ENCODE results near the gene PPP1R12A.
"Not testable (repeated sequence)": the region's sequence is repeated elsewhere in the genome, so short reads cannot be mapped to it uniquely, and the experiment has no call there.

The PPP1R12A gene

DNA sequence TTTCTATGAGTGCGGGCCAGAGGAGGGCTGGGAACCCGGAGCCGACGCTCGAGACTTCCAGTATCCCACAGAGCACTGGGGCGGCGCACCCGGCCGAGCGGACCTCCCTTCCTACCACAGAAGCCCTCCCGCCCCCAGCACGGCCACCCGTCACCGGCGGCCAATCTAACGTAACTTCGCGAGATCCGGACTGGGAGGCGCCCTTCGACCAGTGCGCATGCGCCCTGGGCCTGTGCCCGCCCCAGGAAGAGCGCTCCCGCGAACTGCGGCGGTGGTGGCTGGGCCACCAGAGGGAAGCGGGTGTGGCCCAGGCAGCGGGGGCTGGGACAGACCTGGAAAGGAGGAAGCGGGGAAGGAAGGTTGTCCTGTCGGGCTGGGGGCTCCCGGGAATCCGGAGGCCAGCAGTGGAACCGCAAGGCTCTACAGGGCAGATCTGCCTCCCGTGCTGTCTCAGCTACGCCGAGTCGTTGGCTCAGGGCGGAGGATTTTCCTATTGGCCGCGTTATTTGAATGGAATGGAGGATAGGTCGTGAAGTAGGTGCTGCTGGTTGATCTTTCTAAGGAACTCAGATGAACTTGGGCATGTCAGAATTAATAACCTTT lies at the start of gene PPP1R12A:
Gene PPP1R12A (minus strand): TSS at position 77 of the 603 bp plus-strand sequence. CDS start 166 bp downstream, outside the sequence.
- no peaks in the 10 kb centered on the region for H3K9me3 ChIP-seq
- H3K36me3 ChIP-seq, result no peaks in the 10 kb centered on the region
- H3K27me3 ChIP-seq, result no peaks in the 10 kb centered on the region
- TF ChIP-seq, protein P1, sequence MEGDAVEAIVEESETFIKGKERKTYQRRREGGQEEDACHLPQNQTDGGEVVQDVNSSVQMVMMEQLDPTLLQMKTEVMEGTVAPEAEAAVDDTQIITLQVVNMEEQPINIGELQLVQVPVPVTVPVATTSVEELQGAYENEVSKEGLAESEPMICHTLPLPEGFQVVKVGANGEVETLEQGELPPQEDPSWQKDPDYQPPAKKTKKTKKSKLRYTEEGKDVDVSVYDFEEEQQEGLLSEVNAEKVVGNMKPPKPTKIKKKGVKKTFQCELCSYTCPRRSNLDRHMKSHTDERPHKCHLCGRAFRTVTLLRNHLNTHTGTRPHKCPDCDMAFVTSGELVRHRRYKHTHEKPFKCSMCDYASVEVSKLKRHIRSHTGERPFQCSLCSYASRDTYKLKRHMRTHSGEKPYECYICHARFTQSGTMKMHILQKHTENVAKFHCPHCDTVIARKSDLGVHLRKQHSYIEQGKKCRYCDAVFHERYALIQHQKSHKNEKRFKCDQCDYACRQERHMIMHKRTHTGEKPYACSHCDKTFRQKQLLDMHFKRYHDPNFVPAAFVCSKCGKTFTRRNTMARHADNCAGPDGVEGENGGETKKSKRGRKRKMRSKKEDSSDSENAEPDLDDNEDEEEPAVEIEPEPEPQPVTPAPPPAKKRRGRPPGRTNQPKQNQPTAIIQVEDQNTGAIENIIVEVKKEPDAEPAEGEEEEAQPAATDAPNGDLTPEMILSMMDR (IDR thresholded peaks at IDR 0.05), result peak; percentile 58
- peaks cover 68 to 71% of the 10 kb centered on the region in 2 experiments for H3K4me1 ChIP-seq (ENCODE audit: control insufficient read depth in 1 of 2, insufficient read depth in 1 of 2, low read depth in 1 of 2, low read length in 1 of 2)
- peak within 1 kb of the TSS; percentile 99 for H3K27ac ChIP-seq
- H3K4me3 ChIP-seq (ENCODE audit: low read depth in 1 of 2, low read length in 1 of 2), result peak within 1 kb of the TSS; percentile 84 to 96

GRCh38 chr12:79983986-79984620 lies 49.2 kb upstream of the PPP1R12A start:
- Histone ChIP-seq H3K4me1 (ENCODE audit: control insufficient read depth in 1 of 2, insufficient read depth in 1 of 2, low read depth in 1 of 2, low read length in 1 of 2) (no peaks in the 10 kb centered on the region), H3K36me3 (no peaks in the 10 kb centered on the region), H3K27ac (no peak overlapping the region), H3K27me3 (peaks cover 6% of the 10 kb centered on the region), H3K4me3 (ENCODE audit: low read depth in 1 of 2, low read length in 1 of 2) (no peak overlapping the region), H3K9me3 (no peaks in the 10 kb centered on the region)
- TF ChIP-seq, protein P1 (IDR thresholded peaks at IDR 0.05), result no peak

DNA sequence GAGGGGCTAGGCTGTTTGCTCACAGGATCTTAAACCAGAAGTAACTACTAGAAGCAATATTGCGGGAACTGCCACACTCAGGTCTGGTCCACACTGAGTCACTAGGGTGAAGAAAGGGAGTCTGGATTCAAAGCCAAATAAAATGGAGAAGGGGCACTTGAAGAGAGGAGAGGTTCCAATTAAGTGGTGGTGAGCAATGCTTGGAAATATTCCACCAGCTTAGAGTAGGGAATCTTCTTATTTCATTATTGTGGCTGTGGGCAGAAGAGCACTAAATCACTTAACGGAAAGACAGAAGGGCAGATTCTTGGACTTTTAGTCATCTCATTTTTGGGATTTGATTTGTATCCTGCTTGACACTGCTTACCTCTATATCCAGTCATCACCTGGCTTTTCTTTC lies 48.6 kb upstream of the PPP1R12A start:
- H3K4me1 ChIP-seq (ENCODE audit: control insufficient read depth in 1 of 2, insufficient read depth in 1 of 2, low read depth in 1 of 2, low read length in 1 of 2), result no peaks in the 10 kb centered on the region
- no peaks in the 10 kb centered on the region for H3K9me3 ChIP-seq
- no peak overlapping the region for H3K27ac ChIP-seq
- H3K4me3 ChIP-seq (ENCODE audit: low read depth in 1 of 2, low read length in 1 of 2), result no peak overlapping the region
- no peaks in the 10 kb centered on the region for H3K36me3 ChIP-seq
- H3K27me3 ChIP-seq, result peaks cover 6% of the 10 kb centered on the region
- TF ChIP-seq, protein P1 (IDR thresholded peaks at IDR 0.05), result no peak

DNA sequence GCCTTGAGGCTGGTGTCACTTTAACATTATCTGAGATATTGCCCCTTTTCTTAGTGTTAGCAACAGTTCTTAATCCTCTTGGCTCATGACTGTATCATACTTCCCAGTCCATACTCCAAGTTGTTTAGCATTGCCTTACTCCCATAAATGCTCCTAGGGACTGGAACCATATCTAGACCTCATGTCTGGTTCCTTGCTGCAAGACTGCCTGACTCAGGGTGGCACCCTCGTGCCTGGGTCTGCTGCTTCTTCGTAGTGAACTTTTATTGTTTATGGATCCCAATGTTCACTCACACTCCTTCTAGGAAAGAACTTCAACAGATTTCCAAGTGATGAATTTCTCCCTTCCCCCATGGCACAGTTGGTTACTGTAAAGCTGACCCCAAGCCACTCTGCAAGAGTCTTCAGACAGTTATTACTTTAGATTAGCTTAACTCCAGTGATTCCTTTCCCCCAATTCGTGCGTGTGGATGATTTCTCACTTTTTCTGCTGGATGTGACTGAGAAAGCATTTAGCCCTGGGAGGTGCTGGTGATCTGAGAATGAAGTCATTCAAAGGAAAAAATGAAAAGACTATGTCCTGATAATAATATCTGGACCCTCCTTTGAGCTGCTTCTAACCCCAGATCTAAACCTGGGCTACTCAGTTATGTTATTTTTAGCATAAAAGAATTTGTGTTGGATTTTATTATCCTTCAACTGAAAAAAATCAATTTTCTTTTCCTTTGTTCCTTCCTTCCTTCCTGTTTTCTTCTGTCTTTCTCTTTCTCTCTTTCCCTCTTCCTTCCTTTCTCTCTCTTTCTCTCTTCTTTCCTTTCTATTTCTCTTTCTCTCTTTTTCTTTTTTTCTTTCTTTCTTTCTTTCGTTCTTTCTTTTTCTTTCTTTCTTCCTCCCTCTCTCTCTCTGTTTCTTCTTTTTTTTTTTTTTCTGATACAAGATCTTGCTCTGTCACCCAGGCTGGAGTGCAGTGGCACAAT lies 47.5 kb upstream of the PPP1R12A start:
- Histone ChIP-seq H3K27ac (no peak overlapping the region), H3K36me3 (no peaks in the 10 kb centered on the region), H3K4me3 (ENCODE audit: low read depth in 1 of 2, low read length in 1 of 2) (no peak overlapping the region), H3K9me3 (no peaks in the 10 kb centered on the region), H3K27me3 (peaks cover 6% of the 10 kb centered on the region), H3K4me1 (ENCODE audit: control insufficient read depth in 1 of 2, insufficient read depth in 1 of 2, low read depth in 1 of 2, low read length in 1 of 2) (no peaks in the 10 kb centered on the region)
- TF ChIP-seq, protein P1 (IDR thresholded peaks at IDR 0.05), result no peak

DNA sequence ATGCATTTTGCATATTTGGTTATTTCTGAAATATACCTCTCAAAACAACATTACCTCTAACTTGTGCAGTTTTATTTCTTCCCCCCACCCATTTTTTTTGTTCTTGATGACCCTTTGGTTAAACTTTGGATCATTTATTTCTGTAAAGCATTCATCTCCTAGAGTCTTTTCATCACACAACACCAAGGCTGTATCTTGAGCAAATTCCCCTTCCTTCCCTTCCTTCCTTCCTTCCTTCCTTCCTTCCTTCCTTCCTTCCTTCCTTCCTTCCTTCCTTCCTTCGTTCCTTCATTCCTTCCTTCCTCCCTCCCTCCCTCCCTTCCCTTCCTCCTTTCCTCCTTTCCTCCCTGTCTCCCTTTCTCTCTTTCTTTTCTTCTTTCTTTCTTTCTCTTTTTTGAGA lies 43.8 kb upstream of the PPP1R12A start:
- Histone ChIP-seq H3K4me1 (ENCODE audit: control insufficient read depth in 1 of 2, insufficient read depth in 1 of 2, low read depth in 1 of 2, low read length in 1 of 2) (no peaks in the 10 kb centered on the region), H3K36me3 (no peaks in the 10 kb centered on the region), H3K27ac (no peak overlapping the region), H3K4me3 (ENCODE audit: low read depth in 1 of 2, low read length in 1 of 2) (no peak overlapping the region), H3K9me3 (no peaks in the 10 kb centered on the region), H3K27me3 (peaks cover 19% of the 10 kb centered on the region)
- TF ChIP-seq, protein P1 (IDR thresholded peaks at IDR 0.05), result no peak

DNA sequence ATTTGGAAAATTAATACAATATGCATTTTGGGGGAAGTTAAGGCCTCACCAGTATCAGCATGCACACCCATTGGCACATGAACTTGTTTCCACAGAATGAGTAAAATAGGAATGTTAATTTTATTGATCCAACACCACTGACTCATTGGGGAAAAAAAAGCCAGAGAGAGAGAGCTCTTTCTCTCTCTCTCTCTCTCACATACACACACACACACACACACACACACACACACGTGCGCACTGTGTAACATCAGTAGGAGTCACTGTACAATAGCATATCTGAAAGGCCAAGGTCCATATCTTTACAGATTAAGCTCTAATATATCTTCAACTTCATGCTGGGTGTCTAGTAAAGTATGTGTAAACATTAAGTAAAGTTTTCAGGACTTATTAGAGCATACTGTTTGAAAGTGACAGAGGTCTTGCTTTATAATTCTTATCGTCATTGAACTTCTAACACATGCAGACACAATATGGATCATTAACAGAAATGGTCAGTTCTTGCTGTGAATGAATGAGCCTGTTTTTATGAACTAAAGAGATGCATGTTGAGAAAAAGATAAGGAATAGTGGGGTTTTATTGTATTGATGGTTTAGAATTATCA lies 43.1 kb upstream of the PPP1R12A start:
- not testable (repeated sequence) for H3K4me1 ChIP-seq (ENCODE audit: control insufficient read depth in 1 of 2, insufficient read depth in 1 of 2, low read depth in 1 of 2, low read length in 1 of 2); H3K4me3 ChIP-seq (ENCODE audit: low read depth in 1 of 2, low read length in 1 of 2); H3K27ac ChIP-seq; H3K36me3 ChIP-seq; H3K9me3 ChIP-seq
- H3K27me3 ChIP-seq, result peaks cover 19% of the 10 kb centered on the region
